IMR-90 (cell line): Measurements from ENCODE around the gene NLGN1. TPM values are rescaled to one million over a fixed set of nuclear protein-coding genes. Genes with fewer than 3 reads are reported as not detected.
A peak's percentile ranks its signal among the peaks of the same experiment; 100 is the strongest.

Experiments
- ATAC-seq: fragments of 200-7000 bp; cut with Tn5 transposase; 2 replicates; pipeline ENCODE4 v1.9.1; 2020; ENCODE audit warnings: low read depth, mild to moderate bottlenecking, moderate library complexity
- BruUV-seq: library from RNA; stranded (reverse); fragments of 400-500 nt; replicated peaks from 2 replicates; lab custom pipeline; 2021; lab: Mats Ljungman, UMichigan
- CTCF ChIA-PET: fragments of 300-600 bp; formaldehyde crosslinking; extraction: SDS; loops from one replicate; lab custom pipeline; 2021; ENCODE audit warnings: antibody characterized with exemption; lab: Yijun Ruan, JAX
- POLR2A ChIA-PET: fragments of 300-600 bp; sonication (Branson Sonifier 250); formaldehyde crosslinking; loops from one replicate; lab custom pipeline; 2022; ENCODE audit warnings: antibody characterized with exemption; ENCODE audit not compliant: unreplicated experiment; lab: Charles Lee
- DNase-seq: peaks from one replicate; pipeline ENCODE4 v3.0.0; 2013
- H2AFZ ChIP-seq: replicated peaks from 2 replicates; pipeline ENCODE3; 2013; ENCODE audit warnings: low read length, mild to moderate bottlenecking; ENCODE audit not compliant: poor library complexity
- H2AK5ac ChIP-seq: 2 replicates; pipeline ENCODE4 v1.6.1; 2013; ENCODE audit warnings: low read depth, low read length, inconsistent platforms
- H2AK9ac ChIP-seq: replicated peaks from 2 replicates; pipeline ENCODE3; 2013; ENCODE audit warnings: mild to moderate bottlenecking, low read depth, low read length, moderate library complexity; ENCODE audit not compliant: poor library complexity
- H2BK120ac ChIP-seq: 2 replicates; pipeline ENCODE4 v1.6.1; 2013; ENCODE audit warnings: low read depth, low read length, inconsistent platforms
- H2BK15ac ChIP-seq: 3 replicates; pipeline ENCODE4 v1.6.1; 2013; ENCODE audit warnings: low read depth, low read length, inconsistent platforms
- H2BK20ac ChIP-seq: 2 replicates; pipeline ENCODE4 v1.6.1; 2013; ENCODE audit warnings: low read depth, mild to moderate bottlenecking, inconsistent platforms, low read length, moderate library complexity
- H2BK5ac ChIP-seq: 2 replicates; pipeline ENCODE4 v1.6.1; 2013; ENCODE audit warnings: mild to moderate bottlenecking, low read depth, low read length, inconsistent platforms; ENCODE audit not compliant: poor library complexity, severe bottlenecking
- H3K14ac ChIP-seq: replicated peaks from 2 replicates; pipeline ENCODE4 v1.6.1; 2013; ENCODE audit warnings: low read depth, low read length, inconsistent platforms
- H3K18ac ChIP-seq: 2 replicates; pipeline ENCODE4 v1.6.1; 2013; ENCODE audit warnings: low read depth, low read length, control low read depth
- H3K23ac ChIP-seq: 2 replicates; pipeline ENCODE4 v1.6.1; 2013; ENCODE audit warnings: low read depth, low read length, inconsistent platforms
- H3K27ac ChIP-seq: 2 replicates; pipeline ENCODE4 v1.5.1; 2013; ENCODE audit warnings: mild to moderate bottlenecking, control low read depth, low read length; ENCODE audit not compliant: insufficient read depth
- H3K27me3 ChIP-seq: 2 replicates; pipeline ENCODE4 v1.6.1; 2013; ENCODE audit warnings: low read length; ENCODE audit not compliant: control insufficient read depth, insufficient read depth
- H3K36me3 ChIP-seq: 2 replicates; pipeline ENCODE4 v1.6.1; 2013; ENCODE audit warnings: low read length, mixed read lengths; ENCODE audit not compliant: control insufficient read depth, insufficient read depth
- H3K4ac ChIP-seq: 2 replicates; pipeline ENCODE4 v1.6.1; 2013; ENCODE audit warnings: low read depth, low read length, inconsistent platforms
- H3K4me1 ChIP-seq: 2 replicates; pipeline ENCODE4 v1.6.1; 2013; ENCODE audit warnings: low read length, mixed read lengths; ENCODE audit not compliant: control insufficient read depth, insufficient read depth
- H3K4me2 ChIP-seq: 2 replicates; pipeline ENCODE4 v1.6.1; 2013; ENCODE audit warnings: low read depth, mild to moderate bottlenecking, control low read depth, low read length, moderate library complexity
- H3K4me3 ChIP-seq: 2 replicates; pipeline ENCODE4 v1.5.1; 2013; ENCODE audit warnings: low read depth, mild to moderate bottlenecking, control low read depth, low read length, moderate library complexity; ENCODE audit not compliant: insufficient read depth
- H3K56ac ChIP-seq: 2 replicates; pipeline ENCODE4 v1.6.1; 2013; ENCODE audit warnings: low read length, inconsistent platforms; ENCODE audit not compliant: insufficient read depth; ENCODE audit errors: extremely low read depth
- H3K79me1 ChIP-seq, 2 experiments: 2 replicates each; pipeline ENCODE4 v1.6.1; 2013; ENCODE audit warnings: low read length in 2 of 2, inconsistent platforms in 1 of 2, low read depth in 1 of 2
- H3K9ac ChIP-seq: 2 replicates; pipeline ENCODE4 v1.6.1; 2013; ENCODE audit warnings: low read depth, low read length, control low read depth
- H3K9me1 ChIP-seq: 2 replicates; pipeline ENCODE4 v1.6.1; 2013; ENCODE audit warnings: low read length, inconsistent platforms; ENCODE audit not compliant: insufficient read depth
- H3K9me3 ChIP-seq: 2 replicates; pipeline ENCODE4 v1.6.1; 2013; ENCODE audit warnings: low read length; ENCODE audit not compliant: control insufficient read depth, insufficient read depth
- H4K20me1 ChIP-seq: 2 replicates; pipeline ENCODE4 v1.6.1; 2013; ENCODE audit warnings: low read length, inconsistent platforms; ENCODE audit not compliant: insufficient read depth
- H4K5ac ChIP-seq: 2 replicates; pipeline ENCODE4 v1.6.1; 2013; ENCODE audit warnings: mild to moderate bottlenecking, low read depth, low read length, control low read depth
- H4K8ac ChIP-seq, 2 experiments: 2 replicates each; pipeline ENCODE4 v1.6.1; 2013; ENCODE audit warnings: low read depth in 2 of 2, low read length in 2 of 2, control low read depth in 1 of 2, inconsistent platforms in 1 of 2
- H4K91ac ChIP-seq: 2 replicates; pipeline ENCODE4 v1.6.1; 2013; ENCODE audit warnings: low read depth, low read length, inconsistent platforms; ENCODE audit not compliant: insufficient read depth
- BHLHE40 ChIP-seq: fragments of 150-350 bp; IDR thresholded peaks from 2 replicates; pipeline ENCODE4 v1.6.1; 2016; ENCODE audit warnings: mild to moderate bottlenecking, low read depth, low read length
- CEBPB ChIP-seq: IDR thresholded peaks from 2 replicates; pipeline ENCODE4 v1.6.1; 2012; ENCODE audit warnings: low read depth, low read length, improper control_type of control experiment
- CHD1 ChIP-seq: IDR thresholded peaks from 2 replicates; pipeline ENCODE4 v1.6.1; 2012; ENCODE audit warnings: low read depth, low read length, improper control_type of control experiment
- ELK1 ChIP-seq: fragments of 150-350 bp; IDR thresholded peaks from 2 replicates; pipeline ENCODE4 v1.6.1; 2016; ENCODE audit warnings: low read depth, mild to moderate bottlenecking, low read length, moderate library complexity, borderline replicate concordance
- FOS ChIP-seq: fragments of 150-350 bp; IDR thresholded peaks from 2 replicates; pipeline ENCODE4 v1.6.1; 2016; ENCODE audit warnings: low read depth, low read length
- MAFK ChIP-seq: IDR thresholded peaks from 2 replicates; pipeline ENCODE4 v1.6.1; 2012; ENCODE audit warnings: low read depth, low read length, improper control_type of control experiment
- NFE2L2 ChIP-seq: fragments of 150-350 bp; IDR thresholded peaks from 2 replicates; pipeline ENCODE4 v1.6.1; 2016; ENCODE audit warnings: low read depth, mild to moderate bottlenecking, low read length
- POLR2A ChIP-seq: IDR thresholded peaks from 2 replicates; pipeline ENCODE4 v1.6.1; 2012; ENCODE audit warnings: mild to moderate bottlenecking, low read depth, low read length
- RAD21 ChIP-seq: IDR thresholded peaks from 2 replicates; pipeline ENCODE4 v1.6.1; 2012; ENCODE audit warnings: low read length, improper control_type of control experiment
- RCOR1 ChIP-seq: IDR thresholded peaks from 2 replicates; pipeline ENCODE4 v1.6.1; 2012; ENCODE audit warnings: mild to moderate bottlenecking, low read length, improper control_type of control experiment; ENCODE audit not compliant: insufficient replicate concordance
- RFX5 ChIP-seq: IDR thresholded peaks from 2 replicates; pipeline ENCODE4 v1.8.0; 2012; ENCODE audit warnings: low read depth, mild to moderate bottlenecking, low read length, moderate library complexity
- WGBS, 2 experiments: methylation state at CpG; one replicate each; pipeline versions ENCODE4 v1.1.5 to v1.1.7; 2013; ENCODE audit warnings: missing lambda C conversion rate in 2 of 2; ENCODE audit not compliant: insufficient read length in 1 of 2; ENCODE audit errors: extremely low coverage in 2 of 2; 5-methylcytosine and 5-hydroxymethylcytosine counted together
- dilution Hi-C: fragments of 300-500 bp; cut with HindIII; formaldehyde crosslinking; loops from one replicate; pipeline ENCODE4 v1.14.3; 2018; ENCODE audit warnings: low sequenced_read_pairs; ENCODE audit not compliant: unreplicated experiment
- in situ Hi-C: fragments of 300-500 bp; cut with MboI; formaldehyde crosslinking; loops from 3 replicates; pipeline ENCODE4 v1.14.3; 2019; ENCODE audit warnings: low sequenced_read_pairs, inconsistent platforms, mixed read lengths
- intact Hi-C: fragments of 100-400 bp; cut with micrococcal nuclease; formaldehyde crosslinking; loops from 2 replicates; pipeline ENCODE4 v1.10.0; 2022
- polyA plus RNA-seq, 3 experiments: library from polyadenylated mRNA; depleted of rRNA; stranded (reverse); fragments of >200 nt; gene quantifications; 2 replicates each; pipeline ENCODE4 v1.2.3, GENCODE V29; 2012; ENCODE audit warnings: low replicate concordance in 1 of 3
- total RNA-seq: library from RNA; depleted of rRNA; stranded (reverse); fragments of >200 nt; gene quantifications from 2 replicates; pipeline ENCODE4 v1.2.3, GENCODE V29; 2012
- TF ChIP-seq, protein P1 (sequence below): fragments of 150-350 bp; IDR thresholded peaks from 2 replicates; pipeline ENCODE4 v1.6.1; 2017; ENCODE audit warnings: mild to moderate bottlenecking, antibody characterized with exemption, low read length, low read depth

Gene NLGN1
- total and polyA plus RNA-seq, 2 of the 4 experiments (the other 2 are of a cell fraction), result 1.8 to 12.5 TPM

DNA sequence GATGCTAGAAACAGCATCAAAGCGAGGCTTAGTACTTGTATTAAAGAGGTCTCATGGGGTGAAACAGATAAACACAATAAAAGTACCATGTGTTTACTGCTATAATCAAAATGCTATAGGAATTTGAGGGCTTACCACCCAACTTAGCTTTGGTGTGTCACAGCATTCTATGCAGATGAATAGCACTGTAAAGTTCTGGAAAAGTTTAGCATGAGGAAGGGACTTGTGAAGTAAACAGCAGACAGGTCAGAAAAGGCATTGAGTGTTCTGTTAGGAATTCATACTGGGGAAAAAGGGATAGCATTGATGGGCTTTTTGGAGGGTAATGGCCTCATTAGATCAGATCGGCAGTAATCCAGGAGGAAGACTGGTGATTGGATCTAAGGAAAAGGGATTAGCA is 505.3 kb downstream of the NLGN1 start:
- no peaks in the 10 kb centered on the region for H4K20me1 ChIP-seq
- no peak overlapping the region for H3K14ac ChIP-seq
- H4K91ac ChIP-seq, result no peak overlapping the region
- H4K5ac ChIP-seq, result no peak overlapping the region
- no peaks in the 10 kb centered on the region for H3K9me3 ChIP-seq
- no peak overlapping the region for H2BK15ac ChIP-seq
- H2BK120ac ChIP-seq, result no peak overlapping the region
- no TSS peak for BruUV-seq
- dilution Hi-C loops, result no loop called here
- H3K27me3 ChIP-seq, result no peaks in the 10 kb centered on the region
- H3K27ac ChIP-seq, result no peak overlapping the region
- no peak overlapping the region for H4K8ac ChIP-seq
- no peak overlapping the region for H2AK9ac ChIP-seq
- H3K23ac ChIP-seq, result no peak overlapping the region
- in situ Hi-C loops, result no loop called here
- 100% methylated on average over 1 of the region's 2 CpGs; no CpG with 5 or more reads in 1 of the 2 experiments for WGBS, 2 experiments
- H3K56ac ChIP-seq, result no peak overlapping the region
- intact Hi-C loops, result no loop called here
- no peaks in the 10 kb centered on the region for H3K4me1 ChIP-seq
- no peaks in the 10 kb centered on the region for H3K79me1 ChIP-seq
- no peak overlapping the region for H3K9ac ChIP-seq
- ATAC-seq, result no peak
- no peak overlapping the region for H2AK5ac ChIP-seq
- H2AFZ ChIP-seq, result no peak overlapping the region
- H3K4me3 ChIP-seq, result no peak overlapping the region
- DNase-seq, result peak; percentile 14
- TF ChIP-seq CEBPB, result no peak
- no peak for TF ChIP-seq RFX5
- no peak for TF ChIP-seq NFE2L2
- no peak for TF ChIP-seq FOS
- TF ChIP-seq MAFK, result no peak
- TF ChIP-seq, protein P1, sequence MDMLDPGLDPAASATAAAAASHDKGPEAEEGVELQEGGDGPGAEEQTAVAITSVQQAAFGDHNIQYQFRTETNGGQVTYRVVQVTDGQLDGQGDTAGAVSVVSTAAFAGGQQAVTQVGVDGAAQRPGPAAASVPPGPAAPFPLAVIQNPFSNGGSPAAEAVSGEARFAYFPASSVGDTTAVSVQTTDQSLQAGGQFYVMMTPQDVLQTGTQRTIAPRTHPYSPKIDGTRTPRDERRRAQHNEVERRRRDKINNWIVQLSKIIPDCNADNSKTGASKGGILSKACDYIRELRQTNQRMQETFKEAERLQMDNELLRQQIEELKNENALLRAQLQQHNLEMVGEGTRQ, result no peak
- TF ChIP-seq RAD21, result no peak
- TF ChIP-seq POLR2A, result no peak
- TF ChIP-seq BHLHE40, result no peak
- TF ChIP-seq CHD1, result no peak
- TF ChIP-seq ELK1, result no peak
- no peak for TF ChIP-seq RCOR1
- no peak overlapping the region for H2BK5ac ChIP-seq
- no peak overlapping the region for H3K18ac ChIP-seq
- POLR2A ChIA-PET, result no interaction called here
- H3K4ac ChIP-seq, result no peak overlapping the region
- CTCF ChIA-PET, result no interaction called here
- H3K9me1 ChIP-seq, result no peaks in the 10 kb centered on the region
- H3K4me2 ChIP-seq, result no peak overlapping the region
- H2BK20ac ChIP-seq, result no peak overlapping the region
- H3K36me3 ChIP-seq, result no peaks in the 10 kb centered on the region
